K562 (cell line): Measurements from ENCODE around the gene CEP131. TPM values are rescaled to one million over a fixed set of nuclear protein-coding genes. Genes with fewer than 3 reads are reported as not detected.

Experiments
- ARID2 ChIP-seq: fragments of 450-650 bp; IDR thresholded peaks from 2 replicates; pipeline ENCODE4 v1.6.1; 2017; ENCODE audit warnings: antibody characterized with exemption, mild to moderate bottlenecking
- ASH1L ChIP-seq: fragments of 450-650 bp; IDR thresholded peaks from 2 replicates; pipeline ENCODE4 v1.6.1; 2018; ENCODE audit warnings: borderline replicate concordance, mild to moderate bottlenecking, low read depth; ENCODE audit not compliant: partially characterized antibody
- FOXA3 ChIP-seq, 2 experiments: fragments of 450-650 bp in 1 of 2; sonication (generic) in 1 of 2; formaldehyde crosslinking; IDR thresholded peaks in 1 of 2; conservative IDR thresholded peaks in 1 of 2; 2 replicates each; pipeline versions ENCODE4 v1.4.0 to v1.8.0; 2020 to 2022; ENCODE audit warnings: mild to moderate bottlenecking in 2 of 2, missing genetic modification reagents in 1 of 2
- FOXJ3 ChIP-seq: sonication (generic); formaldehyde crosslinking; IDR thresholded peaks from 2 replicates; pipeline ENCODE4 v1.4.0; 2020; ENCODE audit warnings: mild to moderate bottlenecking, missing genetic modification reagents
- NCOA6 ChIP-seq: fragments of 450-650 bp; IDR thresholded peaks from 2 replicates; pipeline ENCODE4 v1.6.1; 2017; ENCODE audit warnings: mild to moderate bottlenecking
- NFE2L1 ChIP-seq: fragments of 450-650 bp; IDR thresholded peaks from 2 replicates; pipeline ENCODE4 v1.6.1; 2016; ENCODE audit warnings: missing genetic modification characterization, low read depth, mild to moderate bottlenecking, missing compliant biosample characterization, moderate library complexity, borderline replicate concordance
- PHF20 ChIP-seq: fragments of 450-650 bp; IDR thresholded peaks from 2 replicates; pipeline ENCODE4 v1.6.1; 2018; ENCODE audit not compliant: partially characterized antibody
- ZNF146 ChIP-seq: IDR thresholded peaks from one replicate; pipeline ENCODE4 v1.6.1; 2018; ENCODE audit warnings: missing compliant biosample characterization; ENCODE audit not compliant: unreplicated experiment
- ZNF354B ChIP-seq: fragments of 250-450 bp; sonication (Bioruptor Pico); IDR thresholded peaks from 2 replicates; pipeline ENCODE4 v1.4.0; 2020
- ZNF696 ChIP-seq: fragments of 250-450 bp; sonication (Bioruptor Pico); conservative IDR thresholded peaks from 2 replicates; pipeline ENCODE4 v1.4.0; 2020; ENCODE audit warnings: mild to moderate bottlenecking, moderate library complexity
- polyA plus RNA-seq, 8 experiments: library from polyadenylated mRNA; depleted of rRNA in 4 of 8; stranded (reverse) in 5 of 8; unstranded in 3 of 8; fragments of >200 nt; fragmentation: Nextera tagmentation in 2 of 8; fragmentation: Illumina TruSeq in 1 of 8; extraction: Ambion mirVana in 2 of 8; extraction: Trizol in 1 of 8; gene quantifications; 2 replicates each; pipeline versions ENCODE4 v1.2.1 to v1.2.3, GENCODE V29; 2011 to 2014; ENCODE audit warnings: inconsistent platforms in 1 of 8, missing spikeins in 1 of 8
- total RNA-seq, 7 experiments: library from RNA; depleted of rRNA in 6 of 7; stranded (reverse); fragments of >200 nt in 6 of 7; fragmentation: Illumina TruSeq in 2 of 7; extraction: Trizol in 2 of 7; gene quantifications; 2 replicates each; pipeline versions ENCODE4 v1.2.1 to v1.2.3, GENCODE V29; 2011 to 2021; ENCODE audit warnings: low replicate concordance in 1 of 7
- TF ChIP-seq, protein P1 (sequence below): fragments of 250-450 bp; sonication (Bioruptor Pico); IDR thresholded peaks from 2 replicates; pipeline ENCODE4 v1.5.1; 2021; ENCODE audit warnings: mild to moderate bottlenecking
- TF ChIP-seq, protein P2 (sequence below): fragments of 450-650 bp; IDR thresholded peaks from 2 replicates; pipeline ENCODE4 v1.6.1; 2016; ENCODE audit warnings: low read depth, mild to moderate bottlenecking, moderate library complexity
- TF ChIP-seq, protein P3 (sequence below): fragments of 450-650 bp; formaldehyde crosslinking; IDR thresholded peaks from 2 replicates; pipeline ENCODE4 v1.4.0; 2020; ENCODE audit warnings: mild to moderate bottlenecking
- TF ChIP-seq, protein P4 (sequence below): fragments of 450-650 bp; IDR thresholded peaks from 2 replicates; pipeline ENCODE4 v1.6.1; 2014; ENCODE audit warnings: low read depth, mild to moderate bottlenecking, moderate library complexity, borderline replicate concordance
- TF ChIP-seq, protein P5 (sequence below), 2 experiments: fragments of 450-650 bp; IDR thresholded peaks; 2 replicates each; pipeline ENCODE4 v1.6.1; 2016; ENCODE audit warnings: mild to moderate bottlenecking in 2 of 2, borderline replicate concordance in 1 of 2, low read depth in 1 of 2, moderate library complexity in 1 of 2

The CEP131 gene
- total and polyA plus RNA-seq, 9 of the 15 experiments (the other 6 are each of a cell fraction or from before 2014, with no cell fraction given), result 0.24 to 21.2 (median 2.3) TPM

DNA sequence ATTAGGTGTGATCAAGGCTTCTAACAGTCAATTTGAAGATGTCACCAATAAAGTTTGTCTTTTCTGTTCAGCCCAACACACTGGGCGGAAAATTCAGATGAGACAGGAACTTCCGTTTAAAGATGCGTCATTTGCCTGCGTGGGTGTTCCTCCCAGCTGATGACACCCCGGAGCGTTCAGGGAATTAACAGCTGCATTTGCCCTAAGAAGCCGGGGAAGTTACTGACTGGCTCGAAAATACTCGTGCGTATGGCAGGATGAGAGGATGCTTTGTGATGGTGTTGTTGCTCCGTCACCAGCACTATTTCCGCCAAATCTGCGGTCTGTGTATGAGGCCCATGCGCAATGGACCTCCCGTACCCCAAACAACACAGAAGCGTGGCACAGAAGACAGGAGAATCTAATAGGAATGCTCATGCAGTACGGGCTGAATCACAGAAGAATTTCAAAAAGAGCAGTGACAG is 69.4 kb downstream of the CEP131 start (continued):
- TF ChIP-seq ZNF354B (CRISPR knock-in tag) (no peak), ZNF146 (CRISPR knock-in tag) (no peak), ASH1L (no peak), PHF20 (peak; percentile 38), ARID2 (no peak), ZNF696 (CRISPR knock-in tag) (no peak), FOXA3 (CRISPR knock-in tag; conservative IDR thresholded peaks at IDR 0.05 in 1 of 2, IDR thresholded peaks at IDR 0.05 in 1 of 2) (no peak), NFE2L1 (tag) (no peak), FOXJ3 (no peak), NCOA6 (no peak)
- TF ChIP-seq, protein P1, sequence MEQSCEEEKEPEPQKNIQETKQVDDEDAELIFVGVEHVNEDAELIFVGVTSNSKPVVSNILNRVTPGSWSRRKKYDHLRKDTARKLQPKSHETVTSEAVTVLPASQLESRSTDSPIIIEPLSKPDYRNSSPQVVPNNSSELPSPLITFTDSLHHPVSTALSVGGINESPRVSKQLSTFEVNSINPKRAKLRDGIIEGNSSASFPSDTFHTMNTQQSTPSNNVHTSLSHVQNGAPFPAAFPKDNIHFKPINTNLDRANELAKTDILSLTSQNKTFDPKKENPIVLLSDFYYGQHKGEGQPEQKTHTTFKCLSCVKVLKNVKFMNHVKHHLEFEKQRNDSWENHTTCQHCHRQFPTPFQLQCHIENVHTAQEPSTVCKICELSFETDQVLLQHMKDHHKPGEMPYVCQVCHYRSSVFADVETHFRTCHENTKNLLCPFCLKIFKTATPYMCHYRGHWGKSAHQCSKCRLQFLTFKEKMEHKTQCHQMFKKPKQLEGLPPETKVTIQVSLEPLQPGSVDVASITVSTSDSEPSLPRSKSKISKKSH, result no peak
- TF ChIP-seq, protein P2, sequence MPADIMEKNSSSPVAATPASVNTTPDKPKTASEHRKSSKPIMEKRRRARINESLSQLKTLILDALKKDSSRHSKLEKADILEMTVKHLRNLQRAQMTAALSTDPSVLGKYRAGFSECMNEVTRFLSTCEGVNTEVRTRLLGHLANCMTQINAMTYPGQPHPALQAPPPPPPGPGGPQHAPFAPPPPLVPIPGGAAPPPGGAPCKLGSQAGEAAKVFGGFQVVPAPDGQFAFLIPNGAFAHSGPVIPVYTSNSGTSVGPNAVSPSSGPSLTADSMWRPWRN, result no peak
- TF ChIP-seq, protein P3, sequence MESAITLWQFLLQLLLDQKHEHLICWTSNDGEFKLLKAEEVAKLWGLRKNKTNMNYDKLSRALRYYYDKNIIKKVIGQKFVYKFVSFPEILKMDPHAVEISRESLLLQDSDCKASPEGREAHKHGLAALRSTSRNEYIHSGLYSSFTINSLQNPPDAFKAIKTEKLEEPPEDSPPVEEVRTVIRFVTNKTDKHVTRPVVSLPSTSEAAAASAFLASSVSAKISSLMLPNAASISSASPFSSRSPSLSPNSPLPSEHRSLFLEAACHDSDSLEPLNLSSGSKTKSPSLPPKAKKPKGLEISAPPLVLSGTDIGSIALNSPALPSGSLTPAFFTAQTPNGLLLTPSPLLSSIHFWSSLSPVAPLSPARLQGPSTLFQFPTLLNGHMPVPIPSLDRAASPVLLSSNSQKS (CRISPR knock-in tag), result no peak
- TF ChIP-seq, protein P4, sequence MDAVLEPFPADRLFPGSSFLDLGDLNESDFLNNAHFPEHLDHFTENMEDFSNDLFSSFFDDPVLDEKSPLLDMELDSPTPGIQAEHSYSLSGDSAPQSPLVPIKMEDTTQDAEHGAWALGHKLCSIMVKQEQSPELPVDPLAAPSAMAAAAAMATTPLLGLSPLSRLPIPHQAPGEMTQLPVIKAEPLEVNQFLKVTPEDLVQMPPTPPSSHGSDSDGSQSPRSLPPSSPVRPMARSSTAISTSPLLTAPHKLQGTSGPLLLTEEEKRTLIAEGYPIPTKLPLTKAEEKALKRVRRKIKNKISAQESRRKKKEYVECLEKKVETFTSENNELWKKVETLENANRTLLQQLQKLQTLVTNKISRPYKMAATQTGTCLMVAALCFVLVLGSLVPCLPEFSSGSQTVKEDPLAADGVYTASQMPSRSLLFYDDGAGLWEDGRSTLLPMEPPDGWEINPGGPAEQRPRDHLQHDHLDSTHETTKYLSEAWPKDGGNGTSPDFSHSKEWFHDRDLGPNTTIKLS, result 0 out of 2 replicates have a peak, but pooled peaks have one; percentile 46
- TF ChIP-seq, protein P5, sequence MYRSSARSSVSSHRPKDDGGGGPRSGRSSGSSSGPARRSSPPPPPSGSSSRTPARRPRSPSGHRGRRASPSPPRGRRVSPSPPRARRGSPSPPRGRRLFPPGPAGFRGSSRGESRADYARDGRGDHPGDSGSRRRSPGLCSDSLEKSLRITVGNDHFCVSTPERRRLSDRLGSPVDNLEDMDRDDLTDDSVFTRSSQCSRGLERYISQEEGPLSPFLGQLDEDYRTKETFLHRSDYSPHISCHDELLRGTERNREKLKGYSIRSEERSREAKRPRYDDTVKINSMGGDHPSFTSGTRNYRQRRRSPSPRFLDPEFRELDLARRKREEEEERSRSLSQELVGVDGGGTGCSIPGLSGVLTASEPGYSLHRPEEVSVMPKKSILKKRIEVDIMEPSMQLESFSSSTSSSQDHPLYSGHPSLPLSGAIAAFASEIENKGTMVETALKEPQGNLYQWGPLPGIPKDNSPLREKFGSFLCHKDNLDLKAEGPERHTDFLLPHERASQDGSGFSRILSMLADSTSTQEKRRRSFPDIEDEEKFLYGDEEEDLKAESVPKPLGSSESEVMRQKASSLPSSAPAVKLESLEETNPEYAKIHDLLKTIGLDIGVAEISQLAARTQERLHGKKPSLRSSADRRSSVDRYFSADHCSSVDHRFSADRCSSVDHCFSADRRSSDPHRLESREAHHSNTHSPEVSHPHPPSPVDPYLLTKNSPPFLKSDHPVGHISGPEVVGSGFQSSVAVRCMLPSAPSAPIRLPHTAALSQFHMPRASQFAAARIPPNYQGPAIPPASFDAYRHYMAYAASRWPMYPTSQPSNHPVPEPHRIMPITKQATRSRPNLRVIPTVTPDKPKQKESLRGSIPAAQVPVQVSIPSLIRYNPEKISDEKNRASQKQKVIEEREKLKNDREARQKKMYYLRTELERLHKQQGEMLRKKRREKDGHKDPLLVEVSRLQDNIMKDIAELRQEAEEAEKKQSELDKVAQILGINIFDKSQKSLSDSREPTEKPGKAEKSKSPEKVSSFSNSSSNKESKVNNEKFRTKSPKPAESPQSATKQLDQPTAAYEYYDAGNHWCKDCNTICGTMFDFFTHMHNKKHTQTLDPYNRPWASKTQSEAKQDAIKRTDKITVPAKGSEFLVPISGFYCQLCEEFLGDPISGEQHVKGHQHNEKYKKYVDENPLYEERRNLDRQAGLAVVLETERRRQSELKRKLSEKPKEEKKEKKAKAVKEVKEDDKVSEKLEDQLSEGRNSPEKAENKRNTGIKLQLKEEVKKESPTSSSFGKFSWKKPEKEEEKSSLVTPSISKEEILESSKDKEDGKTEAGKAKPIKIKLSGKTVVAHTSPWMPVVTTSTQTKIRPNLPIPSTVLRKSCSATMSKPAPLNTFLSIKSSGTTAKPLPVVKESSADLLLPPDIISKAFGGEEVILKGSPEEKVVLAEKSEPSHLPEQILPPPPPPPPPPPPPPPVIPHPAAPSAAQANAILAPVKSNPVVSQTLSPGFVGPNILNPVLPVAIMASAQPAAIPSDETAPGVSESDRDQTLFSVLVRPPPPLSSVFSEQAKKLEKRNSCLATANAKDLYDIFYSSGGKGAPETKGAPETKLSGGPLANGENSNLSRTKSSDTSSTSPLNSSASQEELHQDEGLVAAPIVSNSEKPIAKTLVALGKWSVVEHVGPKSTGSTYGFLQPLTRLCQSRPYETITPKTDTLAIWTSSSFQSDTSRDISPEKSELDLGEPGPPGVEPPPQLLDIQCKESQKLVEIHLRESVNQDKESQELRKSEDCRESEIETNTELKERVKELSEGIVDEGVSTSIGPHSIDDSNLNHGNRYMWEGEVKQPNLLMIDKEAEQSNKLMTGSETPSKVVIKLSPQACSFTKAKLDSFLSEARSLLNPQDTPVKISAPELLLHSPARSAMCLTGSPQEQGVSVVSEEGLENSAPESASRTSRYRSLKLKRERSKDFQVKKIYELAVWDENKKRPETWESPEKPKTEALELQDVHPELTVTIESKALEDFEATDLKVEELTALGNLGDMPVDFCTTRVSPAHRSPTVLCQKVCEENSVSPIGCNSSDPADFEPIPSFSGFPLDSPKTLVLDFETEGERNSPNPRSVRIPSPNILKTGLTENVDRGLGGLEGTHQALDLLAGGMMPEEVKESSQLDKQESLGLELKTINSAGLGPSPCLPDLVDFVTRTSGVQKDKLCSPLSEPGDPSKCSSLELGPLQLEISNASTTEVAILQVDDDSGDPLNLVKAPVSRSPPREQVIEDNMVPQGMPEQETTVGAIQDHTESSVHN (IDR thresholded peaks at IDR 0.05; ENCODE audit: borderline replicate concordance in 1 of 2, low read depth in 1 of 2), result peak in 1 of 2 experiments; percentile 92; a peak in 2 of 4 replicates
